ENCODE measurements around the gene GLRX.

GRCh38 chr5:95808686-95809413, 13.7 kb downstream of the GLRX start:
- TF ChIP-seq ARNT (IDR thresholded peaks at IDR 0.05) (no peak), FOXA1 (IDR thresholded peaks at IDR 0.05) (no peak)
